Measurements from ENCODE around the gene MIXL1.
"Not testable (repeated sequence)": the region's sequence is repeated elsewhere in the genome, so short reads cannot be mapped to it uniquely, and the experiment has no call there.

Gene MIXL1

DNA sequence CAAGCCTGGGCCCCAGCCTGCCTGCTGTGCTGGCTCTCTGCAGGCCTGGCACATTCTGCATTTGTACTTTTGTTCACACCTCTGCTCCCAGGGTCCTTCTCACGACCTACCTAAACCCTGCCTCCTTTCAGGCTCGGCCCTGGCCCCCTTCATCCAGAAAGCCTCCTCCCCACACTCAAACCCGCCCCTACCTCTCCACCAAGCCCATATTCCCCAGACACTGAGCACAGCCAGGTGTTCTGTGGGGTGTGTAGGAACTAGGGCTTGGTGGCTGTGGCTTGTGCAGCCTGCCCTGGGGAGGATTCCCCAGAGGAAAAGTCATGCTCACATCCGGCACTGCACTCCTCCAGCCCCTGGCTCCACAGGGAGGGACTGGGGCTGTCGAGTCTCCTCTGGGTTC lies 8.2 kb upstream of the MIXL1 start:
- no peak for DNase-seq (ENCODE audit: low spot score)

- DNase-seq (ENCODE audit: low spot score), result no peak
Observed at GRCh38 chr1:226216056-226216455, 7.4 kb upstream of the MIXL1 start.

GRCh38 chr1:226217273-226217672 lies 6.2 kb upstream of the MIXL1 start:
- no peak for DNase-seq (ENCODE audit: low spot score)

DNA sequence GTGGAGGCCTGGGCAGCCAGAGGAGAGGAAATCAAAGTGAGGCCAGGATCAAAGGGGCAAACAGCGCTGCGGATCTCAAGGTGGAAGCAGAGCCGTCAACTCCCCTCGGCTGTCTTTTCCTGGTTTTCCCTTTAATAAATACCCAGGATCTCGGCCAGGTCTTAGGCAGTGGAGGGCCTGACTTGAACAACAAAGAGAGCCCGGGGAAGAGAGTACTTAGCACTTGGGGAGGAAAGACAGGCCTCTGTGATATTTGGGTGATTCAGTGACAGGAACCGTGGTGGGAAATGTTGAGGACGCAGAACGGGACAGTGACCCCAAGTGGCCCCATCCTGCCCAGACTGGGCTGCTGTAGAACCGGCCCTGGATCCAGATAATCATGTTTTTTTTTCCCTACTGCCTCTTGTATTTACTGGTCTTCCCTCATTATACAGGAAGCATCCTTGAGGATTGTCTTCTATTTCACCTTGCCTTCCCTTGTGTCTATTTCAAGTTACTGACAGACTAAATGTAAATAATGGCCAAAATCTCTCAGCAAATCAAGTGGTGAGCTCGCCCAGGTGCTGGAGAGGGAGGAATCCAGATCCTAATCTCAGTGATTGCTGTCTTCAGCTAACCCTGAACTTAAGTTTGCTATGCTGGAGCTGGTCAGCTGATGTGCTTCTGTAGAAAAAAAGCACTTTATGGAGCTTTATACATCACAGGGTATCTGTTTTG lies 2.8 kb upstream of the MIXL1 start:
- DNase-seq (ENCODE audit: low spot score), result no peak

DNA sequence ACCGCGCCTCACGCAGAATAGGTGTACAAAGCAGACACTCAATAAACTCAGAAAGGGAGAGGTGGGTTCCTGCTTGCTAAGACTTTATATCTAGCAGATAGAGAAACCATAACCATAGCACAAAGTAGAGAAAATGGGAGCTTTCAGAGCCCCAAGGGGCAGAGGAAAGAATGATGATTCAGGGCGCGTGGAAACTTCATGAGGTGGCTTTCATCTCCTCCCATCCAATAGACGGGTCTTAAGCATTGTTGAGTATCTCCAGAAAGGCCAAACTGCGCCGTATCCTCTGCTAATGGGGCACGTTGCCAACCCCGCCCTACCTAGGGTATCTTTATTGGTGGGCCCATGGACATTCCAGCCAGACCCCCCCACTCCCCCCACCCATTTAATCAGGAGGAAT lies 778 bp upstream of the MIXL1 start:
- no peak for DNase-seq (ENCODE audit: low spot score)

DNA sequence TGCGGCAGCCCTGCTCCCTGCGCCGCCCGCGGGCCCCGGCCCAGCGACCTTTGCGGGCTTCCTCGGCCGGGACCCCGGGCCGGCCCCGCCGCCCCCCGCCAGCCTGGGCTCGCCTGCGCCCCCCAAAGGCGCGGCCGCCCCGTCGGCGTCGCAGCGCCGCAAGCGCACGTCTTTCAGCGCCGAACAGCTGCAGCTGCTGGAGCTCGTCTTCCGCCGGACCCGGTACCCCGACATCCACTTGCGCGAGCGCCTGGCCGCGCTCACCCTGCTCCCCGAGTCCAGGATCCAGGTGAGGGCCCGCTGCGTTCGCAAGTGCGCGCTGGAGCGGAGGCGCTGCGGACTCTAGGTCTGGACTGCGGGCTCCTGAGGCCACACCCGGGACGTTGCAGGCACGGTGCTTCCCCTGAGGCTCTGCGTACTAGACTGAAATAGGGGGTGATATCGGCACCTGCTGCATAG lies 351 bp downstream of the MIXL1 start:
- peak; percentile 29 for DNase-seq (ENCODE audit: low spot score)

DNA sequence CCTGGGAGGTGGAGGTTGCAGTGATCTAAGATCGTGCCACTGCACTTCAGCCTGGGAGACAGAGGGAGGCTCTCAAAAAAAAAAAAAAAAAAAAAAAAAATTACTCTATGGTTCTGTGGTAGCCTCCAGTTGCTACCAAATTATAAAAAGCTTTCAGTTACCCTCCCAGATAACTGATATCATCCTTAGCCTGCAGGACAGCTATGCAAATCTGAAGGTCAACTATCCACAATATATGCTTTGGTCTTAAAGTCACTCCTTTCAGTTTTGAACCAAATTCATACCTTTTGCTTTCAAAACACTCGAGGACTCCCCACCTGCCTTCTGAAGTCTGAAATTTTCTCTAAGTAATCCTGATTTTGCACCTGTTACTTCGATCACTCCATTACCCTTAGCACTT lies 3.1 kb downstream of the MIXL1 start:
- no peak for DNase-seq (ENCODE audit: low spot score)

- no peak for DNase-seq (ENCODE audit: low spot score)
Observed at GRCh38 chr1:226233293-226233692, 9.8 kb downstream of the MIXL1 start.

- no peak for DNase-seq (ENCODE audit: low spot score)
Observed at GRCh38 chr1:226233806-226234205, 10.3 kb downstream of the MIXL1 start.

GRCh38 chr1:226236826-226237225 lies 13.4 kb downstream of the MIXL1 start:
- DNase-seq (ENCODE audit: low spot score), result no peak

- DNase-seq (ENCODE audit: low spot score), result no peak
Observed at GRCh38 chr1:226239421-226239820, 16.0 kb downstream of the MIXL1 start.

DNA sequence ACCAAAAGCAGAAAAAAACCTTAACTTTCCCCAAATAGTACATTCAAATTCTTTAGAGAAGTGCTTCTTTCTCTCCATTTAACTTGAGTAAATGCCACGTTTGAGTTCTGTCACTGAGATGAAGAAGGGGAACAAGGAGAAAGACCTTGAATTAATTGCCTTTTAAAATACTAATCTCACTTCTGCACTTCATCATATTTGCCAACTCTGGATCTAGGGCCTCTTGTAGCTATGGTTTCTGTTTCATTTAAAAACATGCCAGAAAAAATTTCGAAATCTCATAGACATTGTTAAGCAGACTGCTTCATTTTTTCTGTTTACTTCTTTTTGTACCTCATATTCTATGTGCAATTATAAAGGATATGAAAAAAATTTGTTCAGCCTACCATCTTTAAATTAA lies 24.6 kb downstream of the MIXL1 start:
- no peak for DNase-seq (ENCODE audit: low spot score)

GRCh38 chr1:226248796-226249195 lies 25.3 kb downstream of the MIXL1 start:
- DNase-seq (ENCODE audit: low spot score), result no peak

DNA sequence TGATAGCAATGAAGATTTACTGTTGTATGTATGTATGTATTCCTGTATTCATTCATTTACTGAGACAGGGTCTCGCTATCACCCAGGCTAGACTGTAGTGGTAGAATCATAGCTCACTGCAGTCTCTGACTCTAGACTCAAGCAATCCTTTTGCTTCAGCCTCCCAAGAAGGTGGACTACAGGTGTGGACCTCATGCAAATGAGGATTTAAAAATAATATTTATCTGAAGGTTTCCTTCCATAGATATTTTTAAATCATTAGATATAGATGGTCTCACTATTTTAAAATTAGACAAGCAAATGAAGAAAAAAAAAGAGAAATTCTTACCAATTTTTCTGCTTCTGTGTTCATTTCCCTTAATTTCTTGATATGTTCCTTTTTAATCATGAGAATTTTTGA lies 27.0 kb downstream of the MIXL1 start:
- no peak for DNase-seq (ENCODE audit: low spot score)

DNA sequence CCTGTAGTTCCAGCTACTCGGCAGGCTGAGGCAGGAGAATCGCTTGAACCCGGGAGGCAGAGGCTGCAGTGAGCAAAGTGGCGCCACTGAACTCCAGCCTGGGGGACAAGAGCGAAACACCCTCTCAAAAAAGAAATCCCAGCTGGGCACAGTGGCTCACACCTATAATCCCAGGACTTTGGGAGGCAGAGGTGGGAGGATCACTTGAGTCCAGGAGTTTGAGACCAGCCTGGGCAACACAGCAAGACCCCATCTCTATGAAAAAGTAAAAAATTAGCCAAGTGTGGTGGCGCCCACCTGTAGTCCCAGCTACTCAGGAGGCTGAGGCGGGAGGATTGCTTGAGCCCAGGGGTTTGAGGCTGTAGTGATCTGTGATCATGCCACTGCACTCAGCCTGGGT lies 29.4 kb downstream of the MIXL1 start:
- not testable (repeated sequence) for DNase-seq (ENCODE audit: low spot score)

DNA sequence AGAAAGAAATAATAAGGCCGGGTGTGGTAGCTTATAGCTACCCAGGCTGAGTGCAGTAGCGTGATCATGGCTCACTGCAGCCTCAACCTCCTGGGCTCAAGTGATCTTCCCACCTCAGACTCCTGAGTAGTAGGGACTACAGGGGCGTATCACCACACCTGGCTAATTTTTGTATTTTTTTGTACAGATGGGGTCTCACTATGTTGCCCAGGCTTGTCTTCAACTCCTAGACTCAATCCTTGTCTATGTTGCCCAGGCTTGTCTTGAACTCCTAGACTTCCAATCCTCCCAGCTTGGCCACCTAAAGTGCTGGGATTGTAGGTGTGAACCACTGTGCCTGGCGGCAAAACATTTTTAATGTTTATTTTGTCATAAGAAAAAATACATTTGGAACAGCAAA lies 30.5 kb downstream of the MIXL1 start:
- DNase-seq (ENCODE audit: low spot score), result no peak

DNA sequence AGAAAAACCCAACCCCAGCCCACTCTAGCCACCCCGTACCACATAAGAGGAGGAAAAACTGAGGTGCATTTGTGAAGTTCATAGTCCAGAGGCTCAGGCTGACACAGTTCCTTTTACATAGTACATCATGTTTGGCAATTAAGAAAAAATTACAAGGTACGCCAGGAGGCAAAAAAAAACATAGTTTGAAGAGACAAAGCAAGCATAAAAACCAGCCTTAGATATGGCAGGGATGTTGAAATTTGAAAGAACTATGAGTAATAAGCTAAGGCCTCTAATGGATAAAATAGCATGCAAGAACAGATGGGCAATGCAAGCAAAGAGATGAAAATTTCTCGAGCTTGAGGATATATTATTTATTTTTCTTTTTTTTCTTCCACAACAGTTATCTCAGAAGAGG lies 31.9 kb downstream of the MIXL1 start:
- no peak for DNase-seq (ENCODE audit: low spot score)

GRCh38 chr1:226261818-226262217 lies 38.4 kb downstream of the MIXL1 start:
- no peak for DNase-seq (ENCODE audit: low spot score)

DNA sequence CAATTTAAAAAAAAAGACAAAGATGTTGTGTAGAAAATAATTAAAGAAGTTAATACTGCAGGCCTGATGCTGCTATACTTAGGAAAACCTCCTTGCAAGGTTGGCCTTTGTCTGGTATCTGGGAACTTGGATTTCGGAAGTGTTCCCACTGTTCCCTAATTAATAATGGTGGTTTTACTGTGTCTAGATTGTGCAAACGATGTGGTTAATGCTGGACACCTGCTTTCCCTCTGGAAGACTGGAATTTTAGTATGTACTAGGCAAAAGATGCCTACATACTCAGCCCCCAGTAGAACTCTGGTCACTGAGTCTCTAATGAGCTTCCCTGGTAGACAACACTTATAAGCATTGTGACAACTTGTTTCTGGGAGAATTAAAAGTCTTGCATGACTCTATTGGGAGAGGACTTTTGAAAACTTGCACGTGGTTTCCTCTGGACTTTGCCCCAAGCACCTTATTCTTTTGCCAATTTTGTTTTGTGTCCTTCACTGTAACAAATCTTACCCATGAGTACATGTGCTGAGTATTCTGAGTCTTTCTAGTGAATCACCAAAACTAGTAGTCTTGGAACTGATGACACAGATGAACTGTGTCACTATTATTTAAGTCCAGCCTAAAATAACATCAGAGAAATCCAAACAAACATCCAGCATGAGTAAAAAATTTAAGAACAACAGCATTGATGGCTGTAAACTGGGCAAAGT lies 45.1 kb downstream of the MIXL1 start:
- peak; percentile 57 for DNase-seq (ENCODE audit: low spot score)

DNA sequence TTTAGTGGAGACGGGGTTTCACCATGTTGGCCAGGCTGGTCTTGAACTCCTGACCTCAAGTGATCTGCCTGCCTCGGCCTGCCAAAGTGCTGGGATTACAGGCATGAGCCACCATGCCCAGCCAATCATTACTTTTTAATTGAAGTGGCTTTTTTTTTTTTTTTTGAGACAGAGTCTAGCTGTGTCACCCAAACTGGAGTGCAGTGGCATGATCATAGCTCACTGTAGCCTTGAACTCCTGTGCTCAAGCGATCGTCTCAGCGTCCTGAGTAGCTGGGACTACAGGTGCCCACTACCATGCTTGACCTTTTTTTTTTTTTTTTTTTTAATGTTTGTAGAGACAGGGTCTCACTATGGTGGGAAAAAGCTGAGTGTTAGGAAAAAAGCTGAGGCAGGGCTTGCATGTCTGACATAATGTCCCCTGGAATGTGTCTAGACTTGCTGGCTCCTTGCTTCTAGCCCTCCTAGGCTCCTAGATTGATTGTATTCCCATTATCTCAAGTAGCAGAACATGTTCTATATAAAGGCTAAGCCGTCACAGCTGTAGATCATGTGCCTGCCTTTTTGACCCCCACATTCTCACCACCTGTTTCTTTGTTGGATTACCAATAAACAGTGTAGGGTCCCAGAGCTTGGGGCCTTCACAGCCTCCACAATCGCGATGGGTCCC lies 48.9 kb downstream of the MIXL1 start:
- DNase-seq (ENCODE audit: low spot score), result not testable (repeated sequence)

GRCh38 chr1:226274138-226274537 lies 50.7 kb downstream of the MIXL1 start:
- no peak for DNase-seq (ENCODE audit: low spot score)

GRCh38 chr1:226276077-226276682 lies 52.7 kb downstream of the MIXL1 start:
- no peak for DNase-seq (ENCODE audit: low spot score)
